ENCODE results near the gene TOMM7.

DNA sequence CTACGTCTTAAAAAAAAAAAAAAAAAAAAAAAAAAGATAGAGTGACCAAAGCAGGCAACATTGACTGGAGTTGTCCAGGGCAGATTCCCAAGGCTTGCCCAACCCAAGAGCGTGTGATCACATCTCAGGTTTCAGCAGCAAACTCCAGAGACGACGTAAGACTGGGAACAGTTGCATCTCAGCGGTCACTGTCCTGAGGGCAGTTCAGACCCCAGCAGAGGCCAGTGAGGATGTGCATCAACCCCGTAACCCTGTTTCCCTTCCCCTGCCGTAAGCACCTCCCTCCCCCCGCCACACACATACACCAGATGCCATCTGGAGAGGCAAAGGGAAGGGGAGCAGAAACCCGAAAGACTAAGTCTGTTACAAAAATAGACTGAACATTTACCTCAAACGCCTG is 19.3 kb upstream of the TOMM7 start:
- TF ChIP-seq, protein P1, sequence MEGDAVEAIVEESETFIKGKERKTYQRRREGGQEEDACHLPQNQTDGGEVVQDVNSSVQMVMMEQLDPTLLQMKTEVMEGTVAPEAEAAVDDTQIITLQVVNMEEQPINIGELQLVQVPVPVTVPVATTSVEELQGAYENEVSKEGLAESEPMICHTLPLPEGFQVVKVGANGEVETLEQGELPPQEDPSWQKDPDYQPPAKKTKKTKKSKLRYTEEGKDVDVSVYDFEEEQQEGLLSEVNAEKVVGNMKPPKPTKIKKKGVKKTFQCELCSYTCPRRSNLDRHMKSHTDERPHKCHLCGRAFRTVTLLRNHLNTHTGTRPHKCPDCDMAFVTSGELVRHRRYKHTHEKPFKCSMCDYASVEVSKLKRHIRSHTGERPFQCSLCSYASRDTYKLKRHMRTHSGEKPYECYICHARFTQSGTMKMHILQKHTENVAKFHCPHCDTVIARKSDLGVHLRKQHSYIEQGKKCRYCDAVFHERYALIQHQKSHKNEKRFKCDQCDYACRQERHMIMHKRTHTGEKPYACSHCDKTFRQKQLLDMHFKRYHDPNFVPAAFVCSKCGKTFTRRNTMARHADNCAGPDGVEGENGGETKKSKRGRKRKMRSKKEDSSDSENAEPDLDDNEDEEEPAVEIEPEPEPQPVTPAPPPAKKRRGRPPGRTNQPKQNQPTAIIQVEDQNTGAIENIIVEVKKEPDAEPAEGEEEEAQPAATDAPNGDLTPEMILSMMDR (conservative IDR thresholded peaks at IDR 0.05) = no peak
- no peak for TF ChIP-seq ZFX (IDR thresholded peaks at IDR 0.05)
